GM23338 (cell line): ENCODE measurements around the gene PCDHB8. TPM values are rescaled to one million over a fixed set of nuclear protein-coding genes. Genes with fewer than 3 reads are reported as not detected.

ENCODE experiments used
- ATAC-seq: fragments of 200-7000 bp; cut with Tn5 transposase; 3 replicates; pipeline ENCODE4 v1.9.1; 2020
- DNase-seq: peaks from one replicate; pipeline ENCODE4 v3.0.0-alpha.2; 2015; ENCODE audit warnings: low spot score
- H2AFZ ChIP-seq: fragments of 200-600 bp; sonication (generic); 2 replicates; pipeline ENCODE4 v1.8.0; 2016; ENCODE audit warnings: antibody characterized with exemption, mild to moderate bottlenecking, moderate library complexity
- H3F3A ChIP-seq: fragments of 200-600 bp; sonication (generic); replicated peaks from 2 replicates; pipeline ENCODE4 v1.8.0; 2017; ENCODE audit warnings: antibody characterized with exemption, mixed run types, low read depth
- H3K27ac ChIP-seq: fragments of 200-600 bp; sonication (generic); 2 replicates; pipeline ENCODE4 v1.6.1; 2016; ENCODE audit warnings: low read depth
- H3K27me3 ChIP-seq: fragments of 200-600 bp; sonication (generic); 2 replicates; pipeline ENCODE4 v1.8.0; 2016; ENCODE audit warnings: mild to moderate bottlenecking, mixed run types, moderate library complexity; ENCODE audit not compliant: insufficient read depth
- H3K36me3 ChIP-seq: fragments of 200-600 bp; sonication (generic); 2 replicates; pipeline ENCODE4 v1.8.0; 2016; ENCODE audit warnings: mild to moderate bottlenecking; ENCODE audit not compliant: insufficient read depth
- H3K4me1 ChIP-seq: fragments of 200-600 bp; sonication (generic); 2 replicates; pipeline ENCODE4 v1.8.0; 2016; ENCODE audit warnings: mild to moderate bottlenecking, moderate library complexity; ENCODE audit not compliant: insufficient read depth
- H3K4me2 ChIP-seq: fragments of 200-600 bp; sonication (generic); 2 replicates; pipeline ENCODE4 v1.7.1; 2017; ENCODE audit warnings: mixed run types
- H3K4me3 ChIP-seq: fragments of 200-600 bp; sonication (generic); 2 replicates; pipeline ENCODE4 v1.6.1; 2016; ENCODE audit warnings: mixed run types
- H3K79me2 ChIP-seq: fragments of 200-600 bp; sonication (generic); replicated peaks from 2 replicates; pipeline ENCODE4 v1.8.0; 2017; ENCODE audit warnings: mild to moderate bottlenecking; ENCODE audit not compliant: insufficient read depth
- H3K9me2 ChIP-seq: fragments of 200-600 bp; sonication (generic); 2 replicates; pipeline ENCODE4 v1.8.0; 2017; ENCODE audit not compliant: insufficient read depth
- H4K20me1 ChIP-seq: fragments of 200-600 bp; sonication (generic); replicated peaks from 2 replicates; pipeline ENCODE4 v1.8.0; 2017; ENCODE audit warnings: mild to moderate bottlenecking; ENCODE audit not compliant: insufficient read depth
- H3K27ac Mint-ChIP-seq: 2 replicates; pipeline ENCODE4 v1.8.0; 2020; ENCODE audit warnings: inconsistent platforms, mild to moderate bottlenecking, moderate library complexity, mixed read lengths
- H3K27me3 Mint-ChIP-seq: 3 replicates; pipeline ENCODE4 v1.8.0; 2022; ENCODE audit warnings: low read depth, mild to moderate bottlenecking, moderate library complexity, mixed read lengths, inconsistent platforms; ENCODE audit not compliant: insufficient read depth, poor library complexity
- H3K36me3 Mint-ChIP-seq: 3 replicates; pipeline ENCODE4 v1.8.0; 2021; ENCODE audit warnings: low read depth, mild to moderate bottlenecking, inconsistent platforms, moderate library complexity, mixed read lengths
- H3K4me1 Mint-ChIP-seq: 3 replicates; pipeline ENCODE4 v1.8.0; 2020; ENCODE audit warnings: mild to moderate bottlenecking, inconsistent platforms, mixed read lengths
- H3K4me3 Mint-ChIP-seq: 3 replicates; pipeline ENCODE4 v1.8.0; 2021; ENCODE audit warnings: moderate library complexity, mild to moderate bottlenecking, inconsistent platforms, mixed read lengths
- H3K9me3 Mint-ChIP-seq: 3 replicates; pipeline ENCODE4 v1.8.0; 2020; ENCODE audit warnings: moderate library complexity, mild to moderate bottlenecking, inconsistent platforms, mixed read lengths
- CREB1 ChIP-seq: fragments of 250-450 bp; sonication (Bioruptor Pico); IDR thresholded peaks from 2 replicates; pipeline ENCODE4 v1.5.0; 2020; ENCODE audit warnings: low read depth, mild to moderate bottlenecking, moderate library complexity
- EZH2phosphoT487 ChIP-seq: fragments of 200-600 bp; sonication (generic); IDR thresholded peaks from one replicate; pipeline ENCODE4 v1.8.1; 2018; ENCODE audit warnings: antibody characterized with exemption; ENCODE audit not compliant: unreplicated experiment
- NANOG ChIP-seq: IDR thresholded peaks from 2 replicates; pipeline ENCODE4 v1.6.1; 2016; ENCODE audit warnings: antibody characterized with exemption, borderline replicate concordance
- POLR2AphosphoS5 ChIP-seq: IDR thresholded peaks from 2 replicates; pipeline ENCODE4 v1.6.1; 2016; ENCODE audit warnings: antibody characterized with exemption, low read depth
- ZNF114 ChIP-seq: fragments of 250-450 bp; sonication (Bioruptor Pico); IDR thresholded peaks from 2 replicates; pipeline ENCODE4 v1.5.0; 2020; ENCODE audit warnings: mild to moderate bottlenecking, moderate library complexity
- ZNF331 ChIP-seq: fragments of 250-450 bp; sonication (Bioruptor Pico); IDR thresholded peaks from 2 replicates; pipeline ENCODE4 v1.5.0; 2020; ENCODE audit warnings: low read depth, mild to moderate bottlenecking, moderate library complexity
- polyA plus RNA-seq: library from polyadenylated mRNA; unstranded; fragments of >200 nt; fragmentation: Nextera tagmentation; extraction: Ambion mirVana; gene quantifications from 2 replicates; pipeline ENCODE4 v1.2.1, GENCODE V29; 2016
- total RNA-seq: library from RNA; depleted of rRNA; stranded (reverse); fragments of >200 nt; shearing (Covaris generic); gene quantifications from 2 replicates; pipeline ENCODE4 v1.2.3, GENCODE V29; 2014
- TF ChIP-seq, protein P1 (sequence below), 2 experiments: fragments of 200-600 bp in 1 of 2; sonication (generic) in 1 of 2; conservative IDR thresholded peaks; 2 replicates each; pipeline versions ENCODE4 v1.5.1 to v1.6.1; 2016 to 2017; ENCODE audit warnings: antibody characterized with exemption in 2 of 2, low read depth in 2 of 2, mild to moderate bottlenecking in 2 of 2, moderate library complexity in 1 of 2
- TF ChIP-seq, protein P2 (sequence below): IDR thresholded peaks from 2 replicates; pipeline ENCODE4 v1.6.1; 2016; ENCODE audit warnings: antibody characterized with exemption
- TF ChIP-seq, protein P3 (sequence below): IDR thresholded peaks from one replicate; pipeline ENCODE4 v1.6.1; 2018; ENCODE audit warnings: antibody characterized with exemption; ENCODE audit not compliant: unreplicated experiment

PCDHB8 gene
- total and polyA plus RNA-seq, 2 experiments from 2014 or later = 0.84 to 2.7 TPM

DNA sequence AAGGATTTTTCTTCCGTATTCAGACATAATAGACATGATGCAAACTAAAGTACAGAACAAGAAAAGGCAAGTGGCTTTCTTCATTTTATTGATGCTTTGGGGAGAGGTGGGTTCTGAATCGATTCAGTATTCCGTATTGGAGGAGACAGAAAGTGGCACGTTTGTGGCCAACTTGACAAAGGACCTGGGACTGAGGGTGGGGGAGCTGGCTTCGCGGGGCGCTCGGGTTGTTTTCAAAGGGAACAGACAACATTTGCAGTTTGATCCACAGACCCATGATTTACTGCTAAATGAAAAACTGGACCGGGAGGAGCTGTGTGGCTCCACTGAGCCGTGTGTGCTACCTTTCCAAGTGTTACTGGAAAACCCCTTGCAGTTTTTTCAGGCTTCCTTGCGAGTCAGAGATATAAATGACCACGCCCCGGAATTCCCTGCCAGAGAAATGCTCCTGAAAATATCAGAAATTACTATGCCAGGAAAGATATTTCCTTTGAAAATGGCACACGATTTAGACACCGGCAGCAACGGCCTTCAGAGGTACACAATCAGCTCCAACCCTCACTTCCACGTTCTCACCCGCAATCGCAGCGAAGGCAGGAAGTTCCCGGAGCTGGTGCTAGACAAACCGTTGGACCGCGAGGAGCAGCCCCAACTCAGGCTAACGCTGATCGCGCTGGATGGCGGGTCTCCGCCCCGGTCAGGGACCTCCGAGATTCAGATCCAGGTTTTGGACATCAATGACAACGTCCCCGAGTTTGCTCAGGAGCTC is 27.2 kb upstream of the PCDHB8 start:
- H2AFZ ChIP-seq = no peak overlapping the region
- H3K4me3 Mint-ChIP-seq = no peak overlapping the region
- H3K4me1 Mint-ChIP-seq = no peaks in the 10 kb centered on the region
- no peaks in the 10 kb centered on the region; the same call in 1 of the 2 replicates for H4K20me1 ChIP-seq
- TF ChIP-seq CREB1 (CRISPR knock-in tag) (no peak), ZNF331 (CRISPR knock-in tag) (no peak), ZNF114 (CRISPR knock-in tag) (no peak), NANOG (no peak), EZH2phosphoT487 (no peak), POLR2AphosphoS5 (no peak)
- TF ChIP-seq, protein P1, sequence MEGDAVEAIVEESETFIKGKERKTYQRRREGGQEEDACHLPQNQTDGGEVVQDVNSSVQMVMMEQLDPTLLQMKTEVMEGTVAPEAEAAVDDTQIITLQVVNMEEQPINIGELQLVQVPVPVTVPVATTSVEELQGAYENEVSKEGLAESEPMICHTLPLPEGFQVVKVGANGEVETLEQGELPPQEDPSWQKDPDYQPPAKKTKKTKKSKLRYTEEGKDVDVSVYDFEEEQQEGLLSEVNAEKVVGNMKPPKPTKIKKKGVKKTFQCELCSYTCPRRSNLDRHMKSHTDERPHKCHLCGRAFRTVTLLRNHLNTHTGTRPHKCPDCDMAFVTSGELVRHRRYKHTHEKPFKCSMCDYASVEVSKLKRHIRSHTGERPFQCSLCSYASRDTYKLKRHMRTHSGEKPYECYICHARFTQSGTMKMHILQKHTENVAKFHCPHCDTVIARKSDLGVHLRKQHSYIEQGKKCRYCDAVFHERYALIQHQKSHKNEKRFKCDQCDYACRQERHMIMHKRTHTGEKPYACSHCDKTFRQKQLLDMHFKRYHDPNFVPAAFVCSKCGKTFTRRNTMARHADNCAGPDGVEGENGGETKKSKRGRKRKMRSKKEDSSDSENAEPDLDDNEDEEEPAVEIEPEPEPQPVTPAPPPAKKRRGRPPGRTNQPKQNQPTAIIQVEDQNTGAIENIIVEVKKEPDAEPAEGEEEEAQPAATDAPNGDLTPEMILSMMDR (conservative IDR thresholded peaks at IDR 0.05; ENCODE audit: low read depth in 2 of 2) = no peak
- TF ChIP-seq, protein P2, sequence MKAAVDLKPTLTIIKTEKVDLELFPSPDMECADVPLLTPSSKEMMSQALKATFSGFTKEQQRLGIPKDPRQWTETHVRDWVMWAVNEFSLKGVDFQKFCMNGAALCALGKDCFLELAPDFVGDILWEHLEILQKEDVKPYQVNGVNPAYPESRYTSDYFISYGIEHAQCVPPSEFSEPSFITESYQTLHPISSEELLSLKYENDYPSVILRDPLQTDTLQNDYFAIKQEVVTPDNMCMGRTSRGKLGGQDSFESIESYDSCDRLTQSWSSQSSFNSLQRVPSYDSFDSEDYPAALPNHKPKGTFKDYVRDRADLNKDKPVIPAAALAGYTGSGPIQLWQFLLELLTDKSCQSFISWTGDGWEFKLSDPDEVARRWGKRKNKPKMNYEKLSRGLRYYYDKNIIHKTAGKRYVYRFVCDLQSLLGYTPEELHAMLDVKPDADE = no peak
- TF ChIP-seq, protein P3, sequence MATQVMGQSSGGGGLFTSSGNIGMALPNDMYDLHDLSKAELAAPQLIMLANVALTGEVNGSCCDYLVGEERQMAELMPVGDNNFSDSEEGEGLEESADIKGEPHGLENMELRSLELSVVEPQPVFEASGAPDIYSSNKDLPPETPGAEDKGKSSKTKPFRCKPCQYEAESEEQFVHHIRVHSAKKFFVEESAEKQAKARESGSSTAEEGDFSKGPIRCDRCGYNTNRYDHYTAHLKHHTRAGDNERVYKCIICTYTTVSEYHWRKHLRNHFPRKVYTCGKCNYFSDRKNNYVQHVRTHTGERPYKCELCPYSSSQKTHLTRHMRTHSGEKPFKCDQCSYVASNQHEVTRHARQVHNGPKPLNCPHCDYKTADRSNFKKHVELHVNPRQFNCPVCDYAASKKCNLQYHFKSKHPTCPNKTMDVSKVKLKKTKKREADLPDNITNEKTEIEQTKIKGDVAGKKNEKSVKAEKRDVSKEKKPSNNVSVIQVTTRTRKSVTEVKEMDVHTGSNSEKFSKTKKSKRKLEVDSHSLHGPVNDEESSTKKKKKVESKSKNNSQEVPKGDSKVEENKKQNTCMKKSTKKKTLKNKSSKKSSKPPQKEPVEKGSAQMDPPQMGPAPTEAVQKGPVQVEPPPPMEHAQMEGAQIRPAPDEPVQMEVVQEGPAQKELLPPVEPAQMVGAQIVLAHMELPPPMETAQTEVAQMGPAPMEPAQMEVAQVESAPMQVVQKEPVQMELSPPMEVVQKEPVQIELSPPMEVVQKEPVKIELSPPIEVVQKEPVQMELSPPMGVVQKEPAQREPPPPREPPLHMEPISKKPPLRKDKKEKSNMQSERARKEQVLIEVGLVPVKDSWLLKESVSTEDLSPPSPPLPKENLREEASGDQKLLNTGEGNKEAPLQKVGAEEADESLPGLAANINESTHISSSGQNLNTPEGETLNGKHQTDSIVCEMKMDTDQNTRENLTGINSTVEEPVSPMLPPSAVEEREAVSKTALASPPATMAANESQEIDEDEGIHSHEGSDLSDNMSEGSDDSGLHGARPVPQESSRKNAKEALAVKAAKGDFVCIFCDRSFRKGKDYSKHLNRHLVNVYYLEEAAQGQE = no peak
- H3F3A ChIP-seq = no peaks in the 10 kb centered on the region
- no peaks in the 10 kb centered on the region for H3K27me3 ChIP-seq
- no peak for DNase-seq
- no peaks in the 10 kb centered on the region for H3K9me2 ChIP-seq
- peaks cover 22% of the 10 kb centered on the region for H3K36me3 Mint-ChIP-seq
- H3K79me2 ChIP-seq = no peaks in the 10 kb centered on the region
- ATAC-seq = no peak
- no peaks in the 10 kb centered on the region for H3K36me3 ChIP-seq
- H3K27me3 Mint-ChIP-seq = peaks cover 2% of the 10 kb centered on the region
- H3K4me3 ChIP-seq = no peak overlapping the region
- H3K9me3 Mint-ChIP-seq = peaks cover 23% of the 10 kb centered on the region
- no peaks in the 10 kb centered on the region for H3K4me1 ChIP-seq
- no peak overlapping the region for H3K27ac ChIP-seq
- H3K4me2 ChIP-seq = no peak overlapping the region
- H3K27ac Mint-ChIP-seq = no peak overlapping the region
